Thymus (tissue), 11 donors: ENCODE data around the gene CTNNA2. TPM values are rescaled to one million over a fixed set of nuclear protein-coding genes. Genes with fewer than 3 reads are reported as not detected.

Experiments used
- DNase-seq, 9 donors: peaks; one replicate each; pipeline ENCODE4 v3.0.0-alpha.2; 2013; ENCODE audit warnings: low spot score in 9 of 9, low read depth in 6 of 9, missing footprints in 1 of 9
- H3K27ac ChIP-seq, 2 donors: one replicate each; pipeline ENCODE4 v1.5.1; 2013; ENCODE audit warnings: control low read depth in 1 of 2, low read depth in 1 of 2, low read length in 1 of 2, mild to moderate bottlenecking in 1 of 2, moderate library complexity in 1 of 2
- H3K27me3 ChIP-seq, 2 donors: one replicate each; pipeline ENCODE4 v1.5.1; 2013; ENCODE audit warnings: low read length in 1 of 2; ENCODE audit not compliant: control insufficient read depth in 2 of 2, insufficient read depth in 1 of 2
- H3K36me3 ChIP-seq, 2 donors: one replicate each; pipeline ENCODE4 v1.5.1; 2013; ENCODE audit warnings: low read length in 1 of 2, mild to moderate bottlenecking in 1 of 2, moderate library complexity in 1 of 2; ENCODE audit not compliant: control insufficient read depth in 2 of 2, insufficient read depth in 2 of 2
- H3K4me1 ChIP-seq, 2 donors: one replicate each; pipeline ENCODE4 v1.5.1; 2013; ENCODE audit warnings: low read length in 2 of 2; ENCODE audit not compliant: control insufficient read depth in 2 of 2, insufficient read depth in 2 of 2
- H3K4me3 ChIP-seq, 2 donors: one replicate each; pipeline ENCODE4 v1.5.1; 2013; ENCODE audit warnings: low read length in 2 of 2, control low read depth in 1 of 2, mild to moderate bottlenecking in 1 of 2
- H3K9me3 ChIP-seq, 2 donors: one replicate each; pipeline ENCODE4 v1.5.1; 2013; ENCODE audit warnings: low read length in 1 of 2, mild to moderate bottlenecking in 1 of 2; ENCODE audit not compliant: control insufficient read depth in 2 of 2, insufficient read depth in 1 of 2
- WGBS: extraction: QIAGEN DNeasy Blood & Tissue Kit; methylation state at CpG from one replicate; pipeline ENCODE4 v1.1.7; 2013; 5-methylcytosine and 5-hydroxymethylcytosine counted together
- polyA plus RNA-seq: library from polyadenylated mRNA; stranded (reverse); fragments of 200-250 nt; gene quantifications from one replicate; pipeline ENCODE4 v1.2.3, GENCODE V29; 2013
- total RNA-seq: library from RNA; stranded (reverse); fragments of 120-200 nt; gene quantifications from one replicate; pipeline ENCODE4 v1.2.4, GENCODE V29; 2013
- donor health status: healthy.

Gene CTNNA2
- total and polyA plus RNA-seq, 2 donors: 0.16 to 0.19 TPM

GRCh38 chr2:79596403-79596802 is 83.6 kb downstream of the CTNNA2 start:
- Histone ChIP-seq H3K36me3 (no peaks in the 10 kb centered on the region), H3K9me3 (no peaks in the 10 kb centered on the region), H3K27ac (no peak overlapping the region), H3K4me1 (no peaks in the 10 kb centered on the region), H3K27me3 (no peaks in the 10 kb centered on the region), H3K4me3 (no peak overlapping the region)
- no peak for DNase-seq
- WGBS: 74% methylated on average over 3 of the region's 3 CpGs

- H3K9me3 ChIP-seq: no peaks in the 10 kb centered on the region
- DNase-seq: no peak
- H3K27ac ChIP-seq: no peak overlapping the region
- H3K4me1 ChIP-seq: no peaks in the 10 kb centered on the region
- H3K4me3 ChIP-seq: no peak overlapping the region
- no peaks in the 10 kb centered on the region for H3K27me3 ChIP-seq
- H3K36me3 ChIP-seq: no peaks in the 10 kb centered on the region
Observed at GRCh38 chr2:79604748-79605147, 91.9 kb downstream of the CTNNA2 start.

GRCh38 chr2:79611448-79612016 is 98.7 kb downstream of the CTNNA2 start:
- no peak for DNase-seq
- Histone ChIP-seq H3K27ac (no peak overlapping the region), H3K9me3 (no peaks in the 10 kb centered on the region), H3K27me3 (no peaks in the 10 kb centered on the region), H3K4me1 (no peaks in the 10 kb centered on the region), H3K4me3 (no peak overlapping the region), H3K36me3 (no peaks in the 10 kb centered on the region)
- 76% methylated on average over 9 of the region's 9 CpGs for WGBS

- no peak overlapping the region for H3K27ac ChIP-seq
- no peaks in the 10 kb centered on the region for H3K27me3 ChIP-seq
Observed at GRCh38 chr2:79612999-79613398, 100.1 kb downstream of the CTNNA2 start.

GRCh38 chr2:79619442-79619841 is 106.6 kb downstream of the CTNNA2 start:
- no peaks in the 10 kb centered on the region for H3K9me3 ChIP-seq
- H3K36me3 ChIP-seq: no peaks in the 10 kb centered on the region
- no peak overlapping the region for H3K27ac ChIP-seq
- WGBS: 94% methylated on average over 5 of the region's 5 CpGs
- no peak for DNase-seq
- H3K4me3 ChIP-seq: no peak overlapping the region
- H3K27me3 ChIP-seq: no peaks in the 10 kb centered on the region
- H3K4me1 ChIP-seq: no peaks in the 10 kb centered on the region

More at GRCh38 chr2:79612999-79613398, 100.1 kb downstream of the CTNNA2 start:
- WGBS: 68% methylated on average over 6 of the region's 6 CpGs
- no peaks in the 10 kb centered on the region for H3K36me3 ChIP-seq
- no peak overlapping the region for H3K4me3 ChIP-seq
- no peaks in the 10 kb centered on the region for H3K4me1 ChIP-seq
- H3K9me3 ChIP-seq: no peaks in the 10 kb centered on the region
- no peak for DNase-seq

- whole genome bisulfite sequencing: 68% methylated on average over 2 of the region's 2 CpGs
- Histone ChIP-seq H3K36me3 (no peaks in the 10 kb centered on the region), H3K4me1 (no peaks in the 10 kb centered on the region), H3K4me3 (no peak overlapping the region), H3K27ac (no peak overlapping the region), H3K27me3 (no peaks in the 10 kb centered on the region), H3K9me3 (no peaks in the 10 kb centered on the region)
- DNase-seq: no peak
Observed at GRCh38 chr2:79619976-79620375, 107.1 kb downstream of the CTNNA2 start.

- no peaks in the 10 kb centered on the region for H3K27me3 ChIP-seq
- no peaks in the 10 kb centered on the region for H3K4me1 ChIP-seq
- no peak overlapping the region for H3K4me3 ChIP-seq
- DNase-seq: no peak
- no peaks in the 10 kb centered on the region for H3K9me3 ChIP-seq
- WGBS: 93% methylated on average over 2 of the region's 2 CpGs
- H3K27ac ChIP-seq: no peak overlapping the region
- no peaks in the 10 kb centered on the region for H3K36me3 ChIP-seq
Observed at GRCh38 chr2:79620679-79621078, 107.8 kb downstream of the CTNNA2 start.

- H3K27ac ChIP-seq: no peak overlapping the region
- H3K9me3 ChIP-seq: no peaks in the 10 kb centered on the region
- H3K36me3 ChIP-seq: no peaks in the 10 kb centered on the region
- no peak overlapping the region for H3K4me3 ChIP-seq
- no peaks in the 10 kb centered on the region for H3K4me1 ChIP-seq
- H3K27me3 ChIP-seq: no peaks in the 10 kb centered on the region
- DNase-seq: no peak
- WGBS: 93% methylated on average over 6 of the region's 6 CpGs
Observed at GRCh38 chr2:79621252-79621651, 108.4 kb downstream of the CTNNA2 start.

- Histone ChIP-seq H3K9me3 (no peaks in the 10 kb centered on the region), H3K4me3 (no peak overlapping the region), H3K27me3 (no peaks in the 10 kb centered on the region), H3K27ac (no peak overlapping the region), H3K36me3 (no peaks in the 10 kb centered on the region), H3K4me1 (no peaks in the 10 kb centered on the region)
- no peak for DNase-seq
- WGBS: 96% methylated on average over 1 of the region's 1 CpG
Observed at GRCh38 chr2:79621755-79622154, 108.9 kb downstream of the CTNNA2 start.

- no peak overlapping the region for H3K4me3 ChIP-seq
- no peaks in the 10 kb centered on the region for H3K9me3 ChIP-seq
- H3K27ac ChIP-seq: no peak overlapping the region
- H3K4me1 ChIP-seq: no peaks in the 10 kb centered on the region
- WGBS: 90% methylated on average over 3 of the region's 3 CpGs
- H3K27me3 ChIP-seq: no peaks in the 10 kb centered on the region
- DNase-seq: no peak
- no peaks in the 10 kb centered on the region for H3K36me3 ChIP-seq
Observed at GRCh38 chr2:79622508-79622907, 109.7 kb downstream of the CTNNA2 start.
